ENCODE results near the gene CPTP. TPM values are rescaled to one million over a fixed set of nuclear protein-coding genes. Genes with fewer than 3 reads are reported as not detected.

The CPTP gene
- total RNA-seq, 2 experiments from 2014 or later: 8.4 to 11.0 TPM

- TF ChIP-seq CTCF (IDR thresholded peaks at IDR 0.05): no peak
- DNase-seq (no peak), ATAC-seq (no peak)
- Mint-ChIP-seq H3K4me1 (ENCODE audit: low read depth) (peaks cover 22% of the 10 kb centered on the region), H3K27ac (no peak overlapping the region), H3K27me3 (no peaks in the 10 kb centered on the region), H3K4me3 (no peak overlapping the region), H3K36me3 (ENCODE audit: low read depth) (peaks cover 14% of the 10 kb centered on the region), H3K9me3 (no peaks in the 10 kb centered on the region)
- intact Hi-C loops (cut with micrococcal nuclease): no loop called here
- POLR2A ChIA-PET: interaction anchor here (1.6 kb wide), 1 partner anchor 19 kb away, joined by 4 read pairs; no protein-coding TSS in a partner anchor
- CTCF ChIA-PET: interaction anchor here (3.6 kb wide), 1 partner anchor 28 kb away, joined by 10 read pairs; no protein-coding TSS in a partner anchor
These were observed 19.3 kb downstream of the CPTP start for GRCh38 chr1:1343811-1344421.

GRCh38 chr1:1344655-1345361, 20.2 kb downstream of the CPTP start:
- ChIA-PET POLR2A (interaction anchor here (1.3 to 1.6 kb wide), 3 partner anchors 19 to 73 kb away, joined by 3 to 4 read pairs (median 3); no protein-coding TSS in a partner anchor), CTCF (interaction anchor here (3.6 kb wide), 1 partner anchor 27 kb away, joined by 10 read pairs; no protein-coding TSS in a partner anchor)
- no peak for TF ChIP-seq CTCF (IDR thresholded peaks at IDR 0.05)
- Mint-ChIP-seq H3K36me3 (ENCODE audit: low read depth) (peaks cover 11% of the 10 kb centered on the region), H3K27me3 (no peaks in the 10 kb centered on the region), H3K4me3 (no peak overlapping the region), H3K9me3 (no peaks in the 10 kb centered on the region), H3K4me1 (ENCODE audit: low read depth) (peaks cover 22% of the 10 kb centered on the region), H3K27ac (no peak overlapping the region)
- ATAC-seq (peak; percentile 50), DNase-seq (peak; percentile 73)
- intact Hi-C loops (cut with micrococcal nuclease): no loop called here

GRCh38 chr1:1345384-1345783, 20.8 kb downstream of the CPTP start:
- ChIA-PET POLR2A (interaction anchor here (0.9 to 1.6 kb wide), 4 partner anchors 20 to 74 kb away, joined by 3 to 4 read pairs (median 3); no protein-coding TSS in a partner anchor), CTCF (interaction anchor here (3.6 kb wide), 1 partner anchor 27 kb away, joined by 10 read pairs; no protein-coding TSS in a partner anchor)
- DNase-seq (no peak), ATAC-seq (no peak)
- no peak for TF ChIP-seq CTCF (IDR thresholded peaks at IDR 0.05)
- Mint-ChIP-seq H3K4me3 (no peak overlapping the region), H3K36me3 (ENCODE audit: low read depth) (peaks cover 10% of the 10 kb centered on the region), H3K4me1 (ENCODE audit: low read depth) (peaks cover 22% of the 10 kb centered on the region), H3K27ac (no peak overlapping the region), H3K9me3 (no peaks in the 10 kb centered on the region), H3K27me3 (no peaks in the 10 kb centered on the region)
- intact Hi-C loops (cut with micrococcal nuclease): no loop called here

GRCh38 chr1:1345860-1346500, 21.4 kb downstream of the CPTP start:
- CTCF ChIA-PET: interaction anchor here (1.1 to 3.6 kb wide), 2 partner anchors 26 to 33 kb away, joined by 3 to 10 read pairs; no protein-coding TSS in a partner anchor
- Mint-ChIP-seq H3K27me3 (no peaks in the 10 kb centered on the region), H3K36me3 (ENCODE audit: low read depth) (peaks cover 4% of the 10 kb centered on the region), H3K27ac (no peak overlapping the region), H3K4me3 (no peak overlapping the region), H3K4me1 (ENCODE audit: low read depth) (peaks cover 22% of the 10 kb centered on the region), H3K9me3 (no peaks in the 10 kb centered on the region)
- no peak for TF ChIP-seq CTCF (IDR thresholded peaks at IDR 0.05)
- DNase-seq (no peak), ATAC-seq (no peak)
- POLR2A ChIA-PET: interaction anchor here (0.9 to 1.4 kb wide), 3 partner anchors 26 to 74 kb away, joined by 3 read pairs; no protein-coding TSS in a partner anchor
- intact Hi-C loops (cut with micrococcal nuclease): no loop called here

Measured in activated CD8-positive, alpha-beta T cell treated with anti-CD3 and anti-CD28 coated beads for 36 hours (primary cell).